Measurements from ENCODE around the gene ACOX3. TPM values are rescaled to one million over a fixed set of nuclear protein-coding genes. Genes with fewer than 3 reads are reported as not detected.
"Not testable (repeated sequence)": the region's sequence is repeated elsewhere in the genome, so short reads cannot be mapped to it uniquely, and the experiment has no call there.

Gene ACOX3
- polyA plus RNA-seq, 5 donors, result 15.3 to 22.2 (median 20.8) TPM

DNA sequence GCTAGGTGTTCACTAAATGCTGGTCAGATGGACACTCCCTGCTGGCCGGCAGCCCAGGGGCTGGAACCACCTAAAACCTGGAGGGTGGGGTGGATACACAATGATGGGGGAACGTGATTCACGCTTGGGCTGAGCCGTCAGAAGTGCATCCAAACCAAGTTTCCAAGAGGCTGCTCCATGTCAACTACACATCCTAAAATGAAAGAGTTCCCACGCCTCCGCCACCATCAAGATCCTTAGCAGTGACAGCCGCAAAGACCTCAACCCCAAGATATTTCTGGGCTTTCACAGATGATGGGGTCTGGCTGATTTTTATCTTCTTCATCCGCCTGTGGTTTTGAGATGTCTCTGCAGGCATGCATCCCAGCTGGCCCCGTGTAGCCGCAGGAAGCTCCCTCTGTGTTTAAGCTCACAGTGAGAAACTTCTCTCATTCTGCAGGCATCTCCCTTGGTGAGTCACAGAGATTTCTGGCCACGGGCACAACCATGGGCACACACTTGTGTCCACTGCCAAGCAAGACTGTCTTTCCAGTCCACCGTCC lies 86.5 kb downstream of the ACOX3 start:
- no peak for DNase-seq

GRCh38 chr4:8353158-8353669 lies 87.3 kb downstream of the ACOX3 start:
- no peak for DNase-seq

- DNase-seq, result no peak
Measured at GRCh38 chr4:8352368-8353157, 88.0 kb downstream of the ACOX3 start.

DNA sequence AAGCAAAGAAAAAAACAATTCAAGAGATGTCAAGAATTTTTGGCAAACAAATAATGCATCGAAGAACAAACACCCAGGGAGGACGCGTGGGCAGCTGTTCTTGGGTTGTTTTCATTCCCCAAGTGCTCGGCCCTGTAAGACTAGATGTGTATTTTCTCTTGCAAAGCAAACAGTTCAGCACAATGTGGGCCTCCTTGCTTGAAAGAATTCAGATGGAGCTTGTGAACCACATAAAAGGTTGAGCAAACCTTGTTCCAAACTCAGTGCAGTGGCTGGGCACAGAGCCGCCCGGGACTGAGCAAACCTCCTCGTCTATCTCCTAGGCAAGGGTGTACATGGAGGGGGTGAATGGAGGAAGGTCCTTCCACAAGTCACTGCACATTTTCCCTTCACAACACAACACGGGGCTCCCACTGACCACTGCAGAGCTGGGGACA lies 88.6 kb downstream of the ACOX3 start:
- peak in 1 of 2 donors; percentile 39 for DNase-seq

DNA sequence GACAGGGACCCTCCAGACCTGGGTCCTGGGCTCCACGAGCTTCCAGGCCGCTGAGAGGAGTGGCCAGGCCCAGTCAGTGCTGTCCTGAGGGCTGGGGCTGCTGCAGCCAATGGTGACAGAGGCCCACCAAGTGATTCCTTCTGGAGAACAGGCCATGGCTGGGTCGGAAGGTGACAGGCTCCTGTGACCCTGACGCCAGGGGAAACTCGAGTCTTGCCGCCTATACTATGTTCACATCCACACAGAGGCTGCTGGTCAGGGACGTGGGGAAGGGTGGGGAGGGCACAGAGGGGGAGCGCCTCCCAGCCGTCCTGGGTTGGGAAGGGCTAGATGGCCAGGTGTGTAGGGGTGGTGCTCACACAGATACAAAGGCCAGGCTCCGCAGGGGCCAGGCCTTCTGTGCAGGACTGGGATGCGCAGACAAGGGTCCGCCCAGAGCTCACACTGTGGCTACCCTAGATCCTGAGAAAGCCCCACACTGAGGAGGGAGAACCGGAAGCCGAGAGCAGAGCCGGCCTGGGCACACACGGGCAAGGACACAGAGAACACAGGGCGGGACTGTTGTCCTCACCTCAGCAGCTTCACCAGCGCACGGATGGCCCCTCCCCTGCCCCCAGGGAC lies 89.6 kb downstream of the ACOX3 start:
- no peak for DNase-seq

- no peak for DNase-seq
Measured at GRCh38 chr4:8350352-8350751, 90.2 kb downstream of the ACOX3 start.

DNA sequence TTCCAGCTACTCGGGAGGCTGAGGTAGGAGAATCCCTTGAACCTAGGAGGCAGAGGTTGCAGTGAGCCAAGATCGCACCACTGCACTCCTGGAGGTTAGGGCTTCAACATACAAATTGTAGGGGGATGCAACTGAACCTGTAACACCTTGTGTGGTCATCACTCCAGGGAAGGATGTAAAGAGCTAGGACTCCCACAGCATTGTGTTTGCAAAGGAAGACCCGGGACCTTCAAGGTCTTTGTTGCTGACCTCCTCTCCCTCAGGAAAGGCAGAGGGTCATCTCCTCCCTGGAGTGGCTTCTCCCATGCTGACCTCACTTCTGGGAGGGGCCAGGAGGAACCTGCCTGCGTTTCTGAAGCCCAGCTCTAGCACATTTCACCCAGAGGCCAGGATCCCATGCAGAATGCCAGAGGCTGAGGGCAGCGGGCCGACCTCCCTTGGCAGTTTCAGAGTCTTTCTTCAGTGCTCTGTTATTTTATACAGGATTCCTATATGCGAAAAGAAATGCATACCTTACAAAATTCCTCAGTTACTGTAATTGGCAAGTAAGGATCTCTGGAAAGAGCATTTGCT lies 90.8 kb downstream of the ACOX3 start:
- DNase-seq, result no peak

GRCh38 chr4:8349236-8349635 lies 91.3 kb downstream of the ACOX3 start:
- not testable (repeated sequence) for DNase-seq

DNA sequence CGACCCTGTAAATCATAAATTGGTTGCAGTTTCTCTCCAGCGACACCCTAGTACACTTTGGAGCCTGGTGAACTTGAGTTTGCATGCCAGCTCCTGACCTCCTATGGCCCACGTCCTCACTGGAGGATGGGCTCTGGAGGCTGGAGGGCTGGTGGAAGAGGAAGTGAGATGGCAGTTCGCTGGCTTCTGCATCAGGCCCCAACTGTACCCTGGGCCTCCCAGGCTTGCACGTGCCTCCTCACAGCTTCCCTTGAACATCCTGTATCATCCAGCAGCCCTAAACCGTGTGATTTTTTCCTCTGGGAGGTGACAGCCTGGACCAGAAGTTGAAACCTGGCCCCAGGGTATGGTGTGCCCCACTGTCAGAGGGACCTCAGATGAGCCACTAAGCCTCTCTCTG lies 92.5 kb downstream of the ACOX3 start:
- DNase-seq, result no peak

- no peak for DNase-seq
Measured at GRCh38 chr4:8347660-8348059, 92.9 kb downstream of the ACOX3 start.

DNA sequence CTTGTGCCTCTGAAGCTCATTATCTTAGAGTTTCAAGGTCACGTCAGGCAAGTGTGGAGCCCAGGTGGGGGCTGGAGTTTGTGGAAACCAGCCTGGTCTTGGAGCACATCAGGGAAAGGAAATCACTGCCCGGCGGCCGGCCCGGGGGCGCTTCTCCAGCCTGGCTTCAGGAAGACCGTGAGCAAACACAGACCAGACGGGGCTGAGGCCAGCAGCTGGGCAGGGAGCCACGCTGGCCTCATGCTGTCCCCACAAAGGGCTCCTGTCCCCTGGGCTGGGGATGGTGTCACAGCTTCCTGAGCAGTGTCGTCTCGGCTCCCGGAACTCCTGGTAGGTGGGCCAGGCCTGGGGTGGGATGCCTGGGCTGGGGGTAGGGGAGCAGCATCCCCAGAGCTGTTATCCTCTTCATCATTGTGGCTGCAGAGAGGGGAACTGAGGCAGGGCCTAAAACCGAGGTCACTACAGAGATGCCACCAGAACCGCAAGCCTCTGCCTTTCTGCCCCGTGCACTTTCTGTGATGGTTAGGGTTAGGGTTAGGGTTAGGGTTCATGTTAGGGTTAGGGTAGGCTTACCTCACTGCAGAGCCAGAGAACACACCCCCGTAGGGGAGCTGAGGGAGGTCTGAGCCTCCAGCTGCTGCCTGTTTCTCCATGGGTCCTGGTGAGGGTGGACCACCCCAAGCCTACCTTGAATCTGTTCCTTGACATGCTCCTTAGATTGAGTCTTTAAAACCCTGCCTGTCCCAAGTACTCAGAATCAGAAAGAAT lies 93.5 kb downstream of the ACOX3 start:
- no peak for DNase-seq

- no peak for DNase-seq
Measured at GRCh38 chr4:8345946-8346814, 94.3 kb downstream of the ACOX3 start.

- DNase-seq, result no peak
Measured at GRCh38 chr4:8345053-8345945, 95.2 kb downstream of the ACOX3 start.

GRCh38 chr4:8344377-8344776 lies 96.1 kb downstream of the ACOX3 start:
- no peak for DNase-seq

GRCh38 chr4:8343967-8344331 lies 96.6 kb downstream of the ACOX3 start:
- no peak for DNase-seq

- no peak for DNase-seq
Measured at GRCh38 chr4:8343262-8343966, 97.1 kb downstream of the ACOX3 start.

DNA sequence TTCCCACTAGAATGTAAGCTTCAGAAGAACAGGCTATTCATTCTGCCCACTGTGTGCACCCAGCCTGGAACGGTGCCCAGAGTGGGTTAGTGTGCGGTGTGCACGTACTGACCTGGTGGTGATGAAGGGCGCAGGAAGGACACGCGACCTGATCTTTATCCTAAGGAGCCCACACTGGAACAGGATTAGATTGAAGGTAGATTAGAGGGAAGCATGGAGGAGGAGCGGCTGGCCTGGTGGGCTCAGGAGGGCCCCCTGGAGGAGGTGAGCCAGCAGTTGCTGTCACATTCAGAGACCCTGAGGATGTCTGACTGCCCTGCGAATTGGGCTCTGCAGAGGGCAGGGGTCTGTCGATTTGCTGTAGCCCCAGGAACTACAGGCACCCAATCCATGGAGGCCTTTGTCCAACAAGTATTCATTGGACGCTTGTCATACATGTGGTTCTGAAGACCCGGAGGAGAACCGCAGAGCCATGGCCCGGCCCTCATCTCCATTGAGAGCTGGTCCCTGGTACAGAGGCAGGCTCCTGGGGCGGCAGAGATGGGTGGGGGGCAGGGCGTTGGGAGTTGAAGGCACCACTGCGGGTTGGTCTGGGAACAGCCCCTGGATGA lies 97.8 kb downstream of the ACOX3 start:
- DNase-seq, result no peak

DNA sequence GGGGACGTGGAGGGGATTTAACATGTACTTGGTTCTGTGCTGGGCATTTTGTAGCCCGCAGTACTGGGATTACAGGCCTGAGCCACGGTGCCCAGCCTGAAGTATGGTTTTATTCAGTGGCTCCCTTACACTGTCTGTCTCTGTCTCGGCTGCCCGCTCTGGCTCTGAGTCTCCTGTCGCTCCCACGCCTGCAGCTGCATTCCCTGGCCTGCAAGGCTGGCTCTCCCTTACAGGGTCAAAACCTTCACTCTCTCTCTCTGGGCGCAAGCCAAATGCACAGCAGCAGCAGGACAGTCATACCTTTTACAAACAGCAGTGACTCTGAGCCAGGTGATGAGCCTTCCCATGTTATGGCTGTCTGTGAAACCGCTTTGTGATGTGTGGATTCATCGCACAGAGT lies 98.8 kb downstream of the ACOX3 start:
- no peak for DNase-seq

DNA sequence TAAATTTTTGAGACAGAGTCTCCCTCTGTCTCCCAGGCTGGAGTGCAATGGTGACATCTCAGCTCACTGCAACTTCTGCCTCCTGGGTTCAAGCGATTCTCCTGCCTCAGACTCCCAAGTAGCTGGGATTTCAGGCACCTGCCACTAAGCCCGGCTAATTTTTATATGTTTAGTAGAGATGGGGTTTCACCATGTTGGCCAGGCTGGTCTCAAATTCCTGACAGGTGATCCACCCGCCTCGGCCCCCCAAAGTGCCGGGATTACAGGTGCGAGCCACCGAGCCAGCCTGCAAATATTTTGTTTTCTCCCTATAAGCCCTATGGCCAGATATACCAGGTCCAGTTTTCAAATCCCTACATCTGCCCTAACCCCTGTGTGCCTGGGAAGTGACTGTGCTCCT lies 99.2 kb downstream of the ACOX3 start:
- DNase-seq, result not testable (repeated sequence)
